ENCODE results near the gene SPEN. TPM values are rescaled to one million over a fixed set of nuclear protein-coding genes. Genes with fewer than 3 reads are reported as not detected.
"Not testable (repeated sequence)": the region's sequence is repeated elsewhere in the genome, so short reads cannot be mapped to it uniquely, and the experiment has no call there.

SPEN gene
- total and polyA plus RNA-seq, 2 of the 13 experiments (the other 11 are each of a cell fraction or from before 2014, with no cell fraction given) = 4.8 to 14.0 TPM

DNA sequence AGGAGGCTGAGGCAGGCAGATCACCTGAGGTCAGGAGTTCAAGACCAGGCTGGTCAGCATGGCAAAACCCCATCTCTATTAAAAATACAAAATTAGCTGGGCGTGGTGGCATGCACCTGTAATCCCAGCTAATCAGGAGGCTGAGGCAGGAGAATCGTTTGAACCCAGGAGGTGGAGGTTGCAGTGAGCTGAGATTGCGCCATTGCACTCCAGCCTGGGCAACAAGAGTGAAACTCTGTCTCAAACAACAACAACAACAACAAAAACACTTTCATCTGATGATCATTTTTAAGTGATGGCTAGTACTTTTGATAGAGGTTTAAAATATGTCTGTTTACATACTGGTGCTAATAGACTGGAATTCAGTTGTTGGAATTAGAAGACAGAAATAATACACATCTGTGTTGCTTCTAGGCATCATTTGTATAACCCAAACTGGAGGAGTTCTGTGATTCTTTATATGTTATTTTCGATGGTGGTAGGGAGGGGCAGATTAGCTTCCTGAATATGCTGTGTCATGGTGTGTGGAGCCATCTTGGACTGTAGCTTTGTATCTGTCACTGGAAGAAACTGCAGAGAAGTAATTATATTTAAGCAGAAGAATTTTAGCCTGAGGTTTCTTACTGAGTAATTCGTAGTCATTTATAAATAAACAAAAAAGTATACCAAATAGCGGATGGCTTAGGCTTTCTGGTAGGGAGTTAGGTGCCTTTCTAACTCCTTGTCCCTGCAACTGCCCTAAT, 45.5 kb downstream of the SPEN start:
- BruUV-seq (replicated peaks); FAIRE-seq; intact Hi-C loops (cut with micrococcal nuclease; ENCODE audit: unreplicated experiment); H3K4me3 ChIP-seq (replicated peaks in 1 of 3; ENCODE audit: insufficient read depth in 1 of 3, low read depth in 2 of 3, low read length in 3 of 3); H3K9me3 ChIP-seq (ENCODE audit: low read length); H3K4me1 ChIP-seq (ENCODE audit: insufficient read depth, low read length); DNase-seq (ENCODE audit: low spot score); ATAC-seq; CTCF ChIA-PET (ENCODE audit: low intra/inter-chr PET ratio, low total read pairs); in situ Hi-C loops (cut with HindIII; ENCODE audit: extremely low pct_ligation_motif_present, low pct_unique_long_range_greater_than_20kb); H3K4me2 ChIP-seq (ENCODE audit: low read depth, low read length); H3K9ac ChIP-seq (ENCODE audit: insufficient read depth, low read depth, low read length); H2AFZ ChIP-seq (ENCODE audit: low read length); POLR2A ChIA-PET; H3K27me3 ChIP-seq (ENCODE audit: control insufficient read depth in 1 of 2, insufficient read depth in 2 of 2, low read length in 2 of 2): not testable (repeated sequence)
- WGBS (ENCODE audit: low lambda C conversion rate) = 98% methylated on average over 6 of the region's 6 CpGs
- Histone ChIP-seq H4K20me1 (ENCODE audit: insufficient read depth, low read length) (peaks cover 13% of the 10 kb centered on the region), H3K27ac (ENCODE audit: extremely low read length, insufficient read depth, low read length) (peak overlapping the region; percentile 46), H3K36me3 (replicated peaks in 1 of 2; ENCODE audit: control insufficient read depth in 1 of 2, insufficient read depth in 2 of 2, low read length in 2 of 2) (peaks cover 0 to 17% of the 10 kb centered on the region in 2 experiments; a peak in 2 of 5 replicates), H3K79me2 (ENCODE audit: insufficient read depth, low read length) (peaks cover 90% of the 10 kb centered on the region)
- TF ChIP-seq MAFK (conservative IDR thresholded peaks at IDR 0.05 in 1 of 2, IDR thresholded peaks at IDR 0.05 in 1 of 2; ENCODE audit: low read length in 2 of 2) (0 out of 4 replicates have a peak, but pooled peaks have one; percentile 3 to 9), NFE2L2 (IDR thresholded peaks at IDR 0.05; ENCODE audit: low read length) (peak; percentile 81)

DNA sequence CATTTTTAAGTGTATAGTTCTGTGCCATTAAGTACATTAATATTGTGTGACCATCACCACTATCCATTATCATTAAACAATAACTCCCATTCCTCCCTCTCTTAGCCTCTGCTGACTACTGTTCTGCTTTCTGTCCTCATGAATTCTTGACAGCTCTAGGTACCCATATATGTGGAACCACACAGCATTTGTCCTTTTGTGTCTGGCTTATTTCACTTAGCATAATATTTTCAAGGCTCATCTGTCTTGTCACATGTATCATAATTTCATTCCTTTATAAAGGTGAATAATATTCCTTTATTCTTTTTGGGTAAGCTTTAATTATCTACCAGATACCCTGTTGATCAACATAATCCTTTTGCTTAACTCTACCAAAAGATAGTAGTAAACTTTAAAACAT, 47.7 kb downstream of the SPEN start:
- TF ChIP-seq ZNF382 (CRISPR knock-in tag; IDR thresholded peaks at IDR 0.05; ENCODE audit: borderline replicate concordance) = no peak
- TF ChIP-seq, protein P1, sequence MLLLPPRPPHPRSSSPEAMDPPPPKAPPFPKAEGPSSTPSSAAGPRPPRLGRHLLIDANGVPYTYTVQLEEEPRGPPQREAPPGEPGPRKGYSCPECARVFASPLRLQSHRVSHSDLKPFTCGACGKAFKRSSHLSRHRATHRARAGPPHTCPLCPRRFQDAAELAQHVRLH (CRISPR knock-in tag; IDR thresholded peaks at IDR 0.05; ENCODE audit: borderline replicate concordance, low read depth) = no peak
- TF ChIP-seq, protein P2, sequence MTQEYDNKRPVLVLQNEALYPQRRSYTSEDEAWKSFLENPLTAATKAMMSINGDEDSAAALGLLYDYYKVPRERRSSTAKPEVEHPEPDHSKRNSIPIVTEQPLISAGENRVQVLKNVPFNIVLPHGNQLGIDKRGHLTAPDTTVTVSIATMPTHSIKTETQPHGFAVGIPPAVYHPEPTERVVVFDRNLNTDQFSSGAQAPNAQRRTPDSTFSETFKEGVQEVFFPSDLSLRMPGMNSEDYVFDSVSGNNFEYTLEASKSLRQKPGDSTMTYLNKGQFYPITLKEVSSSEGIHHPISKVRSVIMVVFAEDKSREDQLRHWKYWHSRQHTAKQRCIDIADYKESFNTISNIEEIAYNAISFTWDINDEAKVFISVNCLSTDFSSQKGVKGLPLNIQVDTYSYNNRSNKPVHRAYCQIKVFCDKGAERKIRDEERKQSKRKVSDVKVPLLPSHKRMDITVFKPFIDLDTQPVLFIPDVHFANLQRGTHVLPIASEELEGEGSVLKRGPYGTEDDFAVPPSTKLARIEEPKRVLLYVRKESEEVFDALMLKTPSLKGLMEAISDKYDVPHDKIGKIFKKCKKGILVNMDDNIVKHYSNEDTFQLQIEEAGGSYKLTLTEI (CRISPR knock-in tag; conservative IDR thresholded peaks at IDR 0.05) = no peak
- TF ChIP-seq GZF1 (CRISPR knock-in tag; IDR thresholded peaks at IDR 0.05) = no peak
- TF ChIP-seq POLR2G (IDR thresholded peaks at IDR 0.05; ENCODE audit: low read depth, low read length) = no peak
- TF ChIP-seq POLR2AphosphoS2 (IDR thresholded peaks at IDR 0.05; ENCODE audit: low read depth, low read length) = no peak
- no peak for TF ChIP-seq PRMT3 (CRISPR knock-in tag; IDR thresholded peaks at IDR 0.05; ENCODE audit: borderline replicate concordance, low read depth)
- TF ChIP-seq ZNF264 (CRISPR knock-in tag; IDR thresholded peaks at IDR 0.05) = no peak
- TF ChIP-seq PHF21A (CRISPR knock-in tag; IDR thresholded peaks at IDR 0.05) = no peak
- ChIA-PET POLR2A (no interaction called here), CTCF (ENCODE audit: low intra/inter-chr PET ratio, low total read pairs) (no interaction called here)
- Histone ChIP-seq H3K27ac (ENCODE audit: extremely low read length, insufficient read depth, low read length) (no peak overlapping the region), H3K4me1 (ENCODE audit: insufficient read depth, low read length) (peaks cover 9% of the 10 kb centered on the region), H3K4me2 (ENCODE audit: low read depth, low read length) (no peak overlapping the region), H3K9ac (ENCODE audit: insufficient read depth, low read depth, low read length) (no peak overlapping the region), H3K27me3 (ENCODE audit: control insufficient read depth in 1 of 2, insufficient read depth in 2 of 2, low read length in 2 of 2) (no peaks in the 10 kb centered on the region), H2AFZ (ENCODE audit: low read length) (no peak overlapping the region), H3K9me3 (ENCODE audit: low read length) (no peaks in the 10 kb centered on the region), H3K4me3 (replicated peaks in 1 of 3; ENCODE audit: insufficient read depth in 1 of 3, low read depth in 2 of 3, low read length in 3 of 3) (no peak overlapping the region), H3K36me3 (replicated peaks in 1 of 2; ENCODE audit: control insufficient read depth in 1 of 2, insufficient read depth in 2 of 2, low read length in 2 of 2) (peaks cover 0 to 12% of the 10 kb centered on the region in 2 experiments; a peak in 2 of 5 replicates), H3K79me2 (ENCODE audit: insufficient read depth, low read length) (peaks cover 88% of the 10 kb centered on the region), H4K20me1 (ENCODE audit: insufficient read depth, low read length) (peaks cover 10% of the 10 kb centered on the region)
- intact Hi-C loops (cut with micrococcal nuclease; ENCODE audit: unreplicated experiment) (no loop called here), in situ Hi-C loops (cut with HindIII; ENCODE audit: extremely low pct_ligation_motif_present, low pct_unique_long_range_greater_than_20kb) (no loop called here)
- FAIRE-seq (no peak), ATAC-seq (no peak), DNase-seq (ENCODE audit: low spot score) (no peak)
- no TSS peak for BruUV-seq (replicated peaks)
